GM21390 (cell line): ENCODE results near the gene UNK.
"Not testable (repeated sequence)": the region's sequence is repeated elsewhere in the genome, so short reads cannot be mapped to it uniquely, and the experiment has no call there.

ENCODE experiments used
- ATAC-seq: cut with Tn5 transposase; IDR thresholded peaks from one replicate; pipeline ENCODE4 v1.9.1; 2021; ENCODE audit not compliant: unreplicated experiment

UNK gene

GRCh38 chr17:75771334-75772281, 13.0 kb upstream of the UNK start:
- ATAC-seq = no peak

- no peak for ATAC-seq
Observed at GRCh38 chr17:75773121-75773807, 11.3 kb upstream of the UNK start.

- no peak for ATAC-seq
Observed at GRCh38 chr17:75773808-75774470, 10.7 kb upstream of the UNK start.

GRCh38 chr17:75774471-75774990, 10.1 kb upstream of the UNK start:
- ATAC-seq = no peak

DNA sequence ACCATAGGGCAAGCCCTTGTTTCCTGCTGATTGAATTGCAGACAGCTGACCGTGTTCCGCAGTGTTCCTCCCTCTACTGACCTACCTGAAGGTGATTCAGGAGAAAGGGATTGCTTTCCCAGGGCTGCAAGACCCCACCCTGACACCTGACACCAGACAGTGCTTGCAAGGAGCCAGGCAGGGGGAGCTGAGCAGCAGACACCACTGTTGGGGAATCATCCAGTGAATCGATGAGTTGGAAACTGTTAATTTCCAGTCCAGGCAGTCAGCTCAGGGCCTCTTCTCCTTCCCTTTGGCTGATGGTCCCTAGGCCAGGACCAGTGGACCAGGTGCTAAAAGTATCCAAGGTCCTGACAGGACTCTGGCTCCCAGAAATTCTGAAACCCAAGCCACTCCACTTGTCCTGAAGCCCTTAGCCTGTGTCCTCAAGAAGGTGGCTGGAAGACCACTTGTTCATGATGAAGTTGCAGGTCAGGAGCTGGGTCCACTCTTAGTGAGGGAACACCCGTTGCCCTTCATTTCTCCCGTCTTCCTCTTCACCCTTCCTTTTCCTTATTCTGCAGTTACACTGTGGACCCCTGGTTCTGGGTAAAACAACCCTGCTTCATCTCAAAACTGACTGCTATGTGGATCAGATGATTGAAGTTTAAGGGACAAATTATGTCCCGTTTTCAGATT, 9.5 kb upstream of the UNK start:
- no peak for ATAC-seq

DNA sequence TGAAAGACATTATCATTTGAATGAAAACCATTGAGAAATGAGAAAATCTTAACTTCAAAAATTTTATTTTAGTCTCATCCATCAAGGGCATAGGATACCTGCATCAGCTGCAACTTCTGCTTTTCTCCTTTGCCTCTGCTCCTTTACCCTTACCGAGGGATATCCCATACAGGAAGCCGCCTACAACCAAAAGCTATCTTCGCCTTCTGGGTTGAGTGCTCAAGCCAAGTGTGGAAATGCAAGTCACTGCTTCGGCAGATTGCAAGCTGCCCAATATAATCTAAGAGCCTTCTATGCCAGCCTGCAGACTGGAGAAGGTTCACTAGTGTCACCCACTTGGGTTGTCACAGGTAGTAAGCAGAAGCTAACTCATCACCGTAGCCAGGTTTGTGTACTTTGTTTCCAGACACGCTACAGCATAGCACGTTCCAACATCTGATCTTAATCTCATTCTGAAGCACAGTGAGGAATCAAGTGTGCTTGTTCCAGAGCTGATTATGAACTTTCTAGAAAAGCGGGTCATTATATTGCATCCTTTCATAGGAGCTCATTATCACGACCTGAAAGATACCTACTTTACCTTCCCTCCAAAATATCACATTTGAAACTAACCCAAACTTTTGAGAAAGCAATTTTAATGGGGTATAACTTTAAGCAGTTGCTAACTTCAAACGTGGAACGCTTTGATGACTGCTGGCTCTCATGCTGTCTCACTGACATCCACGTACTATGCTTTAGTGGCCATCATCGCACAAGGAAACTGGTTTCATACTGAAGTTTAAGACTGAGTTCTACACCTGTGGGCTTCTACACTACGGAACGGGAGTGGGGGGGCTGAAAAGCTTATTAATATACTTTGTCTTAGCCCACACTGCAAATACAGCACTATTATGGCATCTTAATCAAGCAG, 8.0 kb upstream of the UNK start:
- ATAC-seq = no peak

DNA sequence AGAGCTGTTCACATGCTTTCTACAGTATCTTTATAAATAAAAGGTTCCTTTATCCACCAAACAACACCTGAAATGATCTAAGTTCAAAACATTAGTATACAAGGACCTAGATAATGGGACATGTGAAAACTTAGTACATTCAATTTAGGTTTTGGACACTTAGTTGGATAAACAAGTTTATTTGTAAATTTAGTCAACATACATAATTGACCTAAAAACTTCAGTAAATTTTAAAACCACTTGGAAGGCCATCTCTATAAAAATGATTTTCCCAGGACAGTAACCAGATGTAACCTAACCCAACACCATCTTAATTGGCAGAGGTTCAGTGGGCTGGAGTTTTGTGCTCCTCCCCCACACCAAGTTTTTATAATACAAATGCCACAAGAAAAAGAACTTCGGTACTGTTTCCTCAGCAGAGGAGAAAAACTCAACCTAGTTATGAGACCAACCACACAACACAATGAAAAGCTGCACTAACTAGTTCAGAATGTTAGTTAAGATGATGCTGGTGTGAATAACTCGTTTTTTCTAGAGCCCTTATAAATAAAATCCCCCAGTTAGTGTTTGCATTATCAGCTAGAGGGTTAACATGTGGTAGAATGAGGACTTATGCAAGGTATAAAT, 7.2 kb upstream of the UNK start:
- ATAC-seq = no peak

- not testable (repeated sequence) for ATAC-seq
Observed at GRCh38 chr17:75778066-75778860, 6.3 kb upstream of the UNK start.

GRCh38 chr17:75778861-75779249, 5.8 kb upstream of the UNK start:
- no peak for ATAC-seq

DNA sequence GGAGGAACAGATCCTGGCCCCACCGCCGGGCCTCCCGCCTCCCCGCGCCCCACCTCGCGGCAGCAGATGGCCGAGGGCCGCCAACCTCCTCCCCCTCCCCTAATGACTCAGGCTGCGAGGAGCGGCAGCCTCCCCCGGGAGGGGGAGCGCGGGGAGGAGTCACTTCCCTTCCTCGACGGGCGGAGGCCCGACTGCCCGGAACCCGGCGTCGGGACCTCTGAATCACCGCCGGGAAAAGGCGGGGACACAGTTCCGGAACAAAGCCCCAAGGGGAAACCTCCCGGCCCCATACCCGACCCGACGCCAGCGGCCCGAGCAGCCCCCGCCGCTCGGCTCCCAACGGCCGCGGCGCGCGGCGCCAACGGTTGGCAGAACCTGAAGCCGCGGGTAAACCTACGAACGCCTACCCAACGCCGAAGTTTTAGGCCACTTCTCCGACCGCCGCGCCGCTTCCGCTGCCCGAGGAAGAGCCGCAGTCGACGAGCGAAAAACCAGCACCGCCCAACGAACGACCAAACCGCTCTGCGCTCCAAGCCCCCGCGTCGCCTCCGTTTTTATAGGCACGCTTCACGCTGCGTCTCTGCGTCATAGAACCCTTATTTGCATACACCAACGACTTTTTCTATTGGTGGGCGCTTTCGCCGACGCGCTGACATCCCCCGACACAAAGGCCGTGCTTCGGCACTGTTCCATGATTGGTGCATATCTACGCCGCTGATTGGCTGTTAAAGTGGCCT, 5.2 kb upstream of the UNK start:
- ATAC-seq = peak; percentile 57

GRCh38 chr17:75779987-75780889, 4.4 kb upstream of the UNK start:
- ATAC-seq = no peak

GRCh38 chr17:75783069-75783783, 1.4 kb upstream of the UNK start:
- no peak for ATAC-seq

- no peak for ATAC-seq
Observed at GRCh38 chr17:75783803-75784472, 668 bp upstream of the UNK start.

DNA sequence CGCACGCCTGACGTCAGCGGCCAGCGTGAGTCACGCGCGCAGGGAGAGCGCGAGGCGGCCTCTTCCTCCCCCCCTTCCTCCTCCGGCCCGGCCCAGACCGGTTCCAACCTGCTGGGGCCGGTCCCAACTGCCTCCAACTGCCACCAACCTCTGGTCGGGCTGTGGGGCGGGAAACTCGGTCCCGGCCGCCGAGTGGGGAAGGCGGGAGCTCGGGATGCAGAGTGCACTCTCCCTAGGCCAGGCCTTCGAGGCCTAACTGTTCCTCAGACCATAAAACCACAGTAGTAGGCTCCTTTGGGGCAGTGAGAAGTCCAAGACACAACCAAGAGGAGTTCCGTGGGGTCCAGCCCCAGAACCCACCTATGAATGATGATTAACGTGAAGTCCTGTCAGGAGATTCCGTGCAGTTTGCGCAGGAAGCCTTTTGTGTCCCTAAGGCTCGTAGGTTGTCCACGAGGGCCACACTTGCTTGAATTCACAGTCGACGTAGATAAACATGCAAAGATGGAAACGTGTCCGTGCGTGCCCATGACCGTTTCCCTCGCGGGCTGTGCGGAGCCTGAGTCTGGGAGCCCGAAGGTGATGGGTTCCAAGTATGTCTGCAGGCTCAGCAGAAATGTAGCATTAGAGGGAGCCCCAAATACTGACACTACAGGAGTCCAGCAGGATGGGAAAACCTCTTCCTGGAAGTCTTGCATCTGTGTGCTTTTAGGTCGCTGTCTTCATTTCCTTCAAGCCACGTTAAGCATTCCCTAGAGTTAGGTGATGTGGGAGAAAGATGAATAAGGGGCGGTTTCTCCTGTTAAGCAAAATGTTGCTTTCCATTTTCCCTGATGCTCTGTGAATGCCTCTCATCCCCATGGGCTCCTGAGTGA, 647 bp downstream of the UNK start:
- ATAC-seq = peak; percentile 37

DNA sequence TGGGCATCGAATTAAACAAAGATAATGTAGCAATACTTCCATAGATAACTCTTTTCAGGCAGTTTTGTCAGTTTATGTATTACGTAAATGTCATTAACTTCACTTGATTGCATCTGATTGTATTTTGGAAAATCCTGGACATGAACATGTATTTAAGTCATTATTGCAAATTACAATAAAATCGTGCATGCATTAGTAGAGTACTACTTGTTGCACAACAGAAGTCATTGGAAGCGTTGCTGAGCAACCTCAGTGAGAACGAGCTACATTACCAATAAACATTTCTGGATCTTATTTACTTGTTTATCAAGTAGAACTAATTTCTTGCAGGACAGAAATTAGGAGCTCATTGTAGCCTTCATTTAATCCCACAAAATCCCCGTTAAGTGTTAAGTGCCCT, 6.6 kb downstream of the UNK start:
- no peak for ATAC-seq
